ENCODE results near the gene ZNF829.

ZNF829 gene

GRCh38 chr19:36915992-36916830, at the start of gene ZNF829, which contains the start of gene ZNF568:
ZNF829 (minus strand) TSS chr19:36916291; CDS start chr19:36915167, 1,124 bp downstream.
ZNF568 (plus strand) TSS chr19:36916332; CDS start chr19:36922771, 6,439 bp downstream.
- peak; percentile 59 to 81 for DNase-seq

GRCh38 chr19:36963280-36963679, 47.2 kb upstream of the ZNF829 start:
- peak; percentile 31 to 76 for DNase-seq

GRCh38 chr19:36962346-36962745, 46.3 kb upstream of the ZNF829 start:
- no peak for DNase-seq

GRCh38 chr19:36950335-36951119, 34.4 kb upstream of the ZNF829 start:
- no peak for DNase-seq

- no peak for DNase-seq
Observed at GRCh38 chr19:36939153-36939552, 23.1 kb upstream of the ZNF829 start.

- DNase-seq, result no peak
Observed at GRCh38 chr19:36931684-36932083, 15.6 kb upstream of the ZNF829 start.

- no peak for DNase-seq
Observed at GRCh38 chr19:36918090-36918489, 2.0 kb upstream of the ZNF829 start.

GRCh38 chr19:36916991-36917390, 900 bp upstream of the ZNF829 start:
- DNase-seq, result peak in 1 of 2 experiments; percentile 27

GRCh38 chr19:36898422-36898821, 17.7 kb downstream of the ZNF829 start:
- DNase-seq, result no peak

GRCh38 chr19:36894849-36895383, 21.2 kb downstream of the ZNF829 start:
- DNase-seq, result no peak

- DNase-seq, result no peak
Observed at GRCh38 chr19:36891768-36892357, 24.2 kb downstream of the ZNF829 start.

GRCh38 chr19:36876993-36877938, 38.8 kb downstream of the ZNF829 start:
- no peak for DNase-seq

- no peak for DNase-seq
Observed at GRCh38 chr19:36851898-36852297, 64.2 kb downstream of the ZNF829 start.

- DNase-seq, result peak; percentile 83 to 92
Observed at GRCh38 chr19:36850559-36851442, 65.3 kb downstream of the ZNF829 start, which contains the start of gene ZNF345. ZNF345 (plus strand) TSS chr19:36850876; CDS start chr19:36876831, 25,955 bp downstream.

- peak; percentile 56 to 85 for DNase-seq
Observed at GRCh38 chr19:36849701-36850558, 66.2 kb downstream of the ZNF829 start.

- DNase-seq, result no peak
Observed at GRCh38 chr19:36847968-36848367, 68.1 kb downstream of the ZNF829 start.

- DNase-seq, result no peak
Observed at GRCh38 chr19:36838784-36839324, 77.2 kb downstream of the ZNF829 start.
